NCI-H2029 (cell line): ENCODE data around the gene RRAGC.

Source experiments
- DNase-seq: peaks from one replicate; lab custom pipeline; 2025; lab: John Stamatoyannopoulos, UW

Gene RRAGC

GRCh38 chr1:38859561-38860453, at the start of gene RRAGC:
TSS of gene RRAGC (minus strand) at chr1:38859772. CDS start at chr1:38859646, 126 bp downstream.
- peak; percentile 100 for DNase-seq

GRCh38 chr1:38908821-38909220, 49.2 kb upstream of the RRAGC start:
- no peak for DNase-seq

- no peak for DNase-seq
Observed at GRCh38 chr1:38905985-38906384, 46.4 kb upstream of the RRAGC start.

GRCh38 chr1:38899560-38899959, 40.0 kb upstream of the RRAGC start:
- no peak for DNase-seq

- DNase-seq, result no peak
Observed at GRCh38 chr1:38898653-38899230, 39.2 kb upstream of the RRAGC start.

- DNase-seq, result no peak
Observed at GRCh38 chr1:38896169-38896568, 36.6 kb upstream of the RRAGC start.

- no peak for DNase-seq
Observed at GRCh38 chr1:38892976-38893375, 33.4 kb upstream of the RRAGC start.

- DNase-seq, result no peak
Observed at GRCh38 chr1:38891753-38892152, 32.2 kb upstream of the RRAGC start.

- no peak for DNase-seq
Observed at GRCh38 chr1:38889589-38889988, 30.0 kb upstream of the RRAGC start.

GRCh38 chr1:38888423-38889333, 29.1 kb upstream of the RRAGC start:
- no peak for DNase-seq

GRCh38 chr1:38885092-38885491, 25.5 kb upstream of the RRAGC start:
- DNase-seq, result no peak

- no peak for DNase-seq
Observed at GRCh38 chr1:38881487-38881886, 21.9 kb upstream of the RRAGC start, which contains the start of gene GJA9. TSS of gene GJA9 (minus strand) at chr1:38881587. CDS start at chr1:38876098, 5,489 bp downstream.

GRCh38 chr1:38875811-38876210, 16.2 kb upstream of the RRAGC start:
- DNase-seq, result no peak

GRCh38 chr1:38873027-38873969, 13.7 kb upstream of the RRAGC start, which contains the start of gene MYCBP:
TSS of gene MYCBP (minus strand) at chr1:38873348. CDS start at chr1:38873305, 43 bp downstream.
- peak; percentile 100 for DNase-seq

GRCh38 chr1:38872401-38873026, 12.9 kb upstream of the RRAGC start:
- DNase-seq, result peak; percentile 76

- DNase-seq, result no peak
Observed at GRCh38 chr1:38870996-38871395, 11.4 kb upstream of the RRAGC start.

- DNase-seq, result no peak
Observed at GRCh38 chr1:38867208-38867607, 7.6 kb upstream of the RRAGC start.

- DNase-seq, result no peak
Observed at GRCh38 chr1:38865112-38865715, 5.6 kb upstream of the RRAGC start.

- peak; percentile 67 for DNase-seq
Observed at GRCh38 chr1:38860454-38860795, 853 bp upstream of the RRAGC start.
